ENCODE data around the gene MORC1.

DNA sequence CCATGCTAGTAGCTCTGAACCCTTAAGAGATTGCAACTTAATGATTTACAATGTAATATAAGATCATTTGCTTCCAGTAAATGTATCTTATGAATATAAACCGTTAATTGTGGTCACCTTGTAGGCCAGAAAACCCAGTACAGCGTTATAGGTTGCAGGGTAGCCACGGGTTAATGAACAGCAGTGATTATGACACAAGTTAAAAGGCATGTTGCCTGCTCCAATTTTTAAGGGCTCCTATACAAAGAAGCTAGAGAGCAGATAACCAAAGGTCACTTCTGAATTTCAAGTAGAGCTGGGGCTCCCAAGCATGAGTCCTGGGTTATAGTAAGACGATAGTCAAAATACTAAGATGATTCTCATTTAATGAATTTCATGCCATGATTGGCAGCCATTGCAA, 177.8 kb downstream of the MORC1 start:
- TF ChIP-seq, protein P1, sequence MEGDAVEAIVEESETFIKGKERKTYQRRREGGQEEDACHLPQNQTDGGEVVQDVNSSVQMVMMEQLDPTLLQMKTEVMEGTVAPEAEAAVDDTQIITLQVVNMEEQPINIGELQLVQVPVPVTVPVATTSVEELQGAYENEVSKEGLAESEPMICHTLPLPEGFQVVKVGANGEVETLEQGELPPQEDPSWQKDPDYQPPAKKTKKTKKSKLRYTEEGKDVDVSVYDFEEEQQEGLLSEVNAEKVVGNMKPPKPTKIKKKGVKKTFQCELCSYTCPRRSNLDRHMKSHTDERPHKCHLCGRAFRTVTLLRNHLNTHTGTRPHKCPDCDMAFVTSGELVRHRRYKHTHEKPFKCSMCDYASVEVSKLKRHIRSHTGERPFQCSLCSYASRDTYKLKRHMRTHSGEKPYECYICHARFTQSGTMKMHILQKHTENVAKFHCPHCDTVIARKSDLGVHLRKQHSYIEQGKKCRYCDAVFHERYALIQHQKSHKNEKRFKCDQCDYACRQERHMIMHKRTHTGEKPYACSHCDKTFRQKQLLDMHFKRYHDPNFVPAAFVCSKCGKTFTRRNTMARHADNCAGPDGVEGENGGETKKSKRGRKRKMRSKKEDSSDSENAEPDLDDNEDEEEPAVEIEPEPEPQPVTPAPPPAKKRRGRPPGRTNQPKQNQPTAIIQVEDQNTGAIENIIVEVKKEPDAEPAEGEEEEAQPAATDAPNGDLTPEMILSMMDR (IDR thresholded peaks at IDR 0.05; ENCODE audit: borderline replicate concordance, extremely low read depth, low read length, poor library complexity, severe bottlenecking), result no peak
- no peak for TF ChIP-seq EZH2 (IDR thresholded peaks at IDR 0.05; ENCODE audit: borderline replicate concordance, low read depth, low read length, severe bottlenecking)

Measured in DND-41 (cell line).